ENCODE measurements around the gene PNKP.

The PNKP gene

GRCh38 chr19:49839713-49840112 is 27.7 kb downstream of the PNKP start:
- no peak for DNase-seq
- Mint-ChIP-seq H3K36me3 (ENCODE audit: low read depth) (peaks cover 21% of the 10 kb centered on the region), H3K9me3 (no peaks in the 10 kb centered on the region), H3K4me1 (no peaks in the 10 kb centered on the region), H3K27me3 (no peaks in the 10 kb centered on the region), H3K4me3 (no peak overlapping the region), H3K27ac (no peak overlapping the region)
- ATAC-seq = no peak

- Mint-ChIP-seq H3K4me1 (no peaks in the 10 kb centered on the region), H3K9me3 (no peaks in the 10 kb centered on the region), H3K27ac (no peak overlapping the region), H3K27me3 (no peaks in the 10 kb centered on the region), H3K4me3 (no peak overlapping the region), H3K36me3 (ENCODE audit: low read depth) (peaks cover 23% of the 10 kb centered on the region)
- no peak for ATAC-seq
- DNase-seq = no peak
Observed at GRCh38 chr19:49838885-49839588, 28.3 kb downstream of the PNKP start.

- Mint-ChIP-seq H3K9me3 (no peaks in the 10 kb centered on the region), H3K4me3 (no peak overlapping the region), H3K36me3 (ENCODE audit: low read depth) (peaks cover 23% of the 10 kb centered on the region), H3K27me3 (no peaks in the 10 kb centered on the region), H3K27ac (no peak overlapping the region), H3K4me1 (no peaks in the 10 kb centered on the region)
- DNase-seq (no peak), ATAC-seq (no peak)
Observed at GRCh38 chr19:49837425-49837824, 30.0 kb downstream of the PNKP start.

GRCh38 chr19:49837009-49837310 is 30.4 kb downstream of the PNKP start:
- Mint-ChIP-seq H3K4me1 (no peaks in the 10 kb centered on the region), H3K36me3 (ENCODE audit: low read depth) (peaks cover 23% of the 10 kb centered on the region), H3K4me3 (no peak overlapping the region), H3K27ac (no peak overlapping the region), H3K9me3 (no peaks in the 10 kb centered on the region), H3K27me3 (no peaks in the 10 kb centered on the region)
- DNase-seq (no peak), ATAC-seq (no peak)

GRCh38 chr19:49836176-49837008 is 31.0 kb downstream of the PNKP start:
- ATAC-seq = no peak
- Mint-ChIP-seq H3K4me3 (no peak overlapping the region), H3K36me3 (ENCODE audit: low read depth) (peaks cover 23% of the 10 kb centered on the region), H3K4me1 (no peaks in the 10 kb centered on the region), H3K27ac (no peak overlapping the region), H3K9me3 (no peaks in the 10 kb centered on the region), H3K27me3 (no peaks in the 10 kb centered on the region)
- DNase-seq = no peak

- Mint-ChIP-seq H3K9me3 (no peaks in the 10 kb centered on the region), H3K4me1 (no peaks in the 10 kb centered on the region), H3K36me3 (ENCODE audit: low read depth) (peaks cover 21% of the 10 kb centered on the region), H3K27me3 (no peaks in the 10 kb centered on the region), H3K4me3 (no peak overlapping the region), H3K27ac (no peak overlapping the region)
- ATAC-seq (no peak), DNase-seq (no peak)
Observed at GRCh38 chr19:49835562-49835961, 31.8 kb downstream of the PNKP start.

- Mint-ChIP-seq H3K27me3 (no peaks in the 10 kb centered on the region), H3K27ac (no peak overlapping the region), H3K9me3 (no peaks in the 10 kb centered on the region), H3K4me3 (no peak overlapping the region), H3K36me3 (ENCODE audit: low read depth) (peaks cover 13% of the 10 kb centered on the region), H3K4me1 (no peaks in the 10 kb centered on the region)
- ATAC-seq (no peak), DNase-seq (no peak)
Observed at GRCh38 chr19:49833599-49833998, 33.8 kb downstream of the PNKP start.

GRCh38 chr19:49832556-49832955 is 34.8 kb downstream of the PNKP start:
- Mint-ChIP-seq H3K4me3 (no peak overlapping the region), H3K9me3 (no peaks in the 10 kb centered on the region), H3K36me3 (ENCODE audit: low read depth) (peaks cover 9% of the 10 kb centered on the region), H3K27me3 (no peaks in the 10 kb centered on the region), H3K4me1 (no peaks in the 10 kb centered on the region), H3K27ac (no peak overlapping the region)
- ATAC-seq (no peak), DNase-seq (no peak)

- Mint-ChIP-seq H3K4me1 (no peaks in the 10 kb centered on the region), H3K27me3 (no peaks in the 10 kb centered on the region), H3K27ac (no peak overlapping the region), H3K36me3 (ENCODE audit: low read depth) (peaks cover 4% of the 10 kb centered on the region), H3K9me3 (no peaks in the 10 kb centered on the region), H3K4me3 (no peak overlapping the region)
- DNase-seq = no peak
- ATAC-seq = no peak
Observed at GRCh38 chr19:49831592-49831991, 35.8 kb downstream of the PNKP start.

- Mint-ChIP-seq H3K27me3 (no peaks in the 10 kb centered on the region), H3K9me3 (no peaks in the 10 kb centered on the region), H3K36me3 (ENCODE audit: low read depth) (peaks cover 4% of the 10 kb centered on the region), H3K4me1 (no peaks in the 10 kb centered on the region), H3K27ac (no peak overlapping the region), H3K4me3 (no peak overlapping the region)
- ATAC-seq (no peak), DNase-seq (no peak)
Observed at GRCh38 chr19:49830766-49831165, 36.6 kb downstream of the PNKP start.

- Mint-ChIP-seq H3K9me3 (no peaks in the 10 kb centered on the region), H3K4me1 (no peaks in the 10 kb centered on the region), H3K36me3 (ENCODE audit: low read depth) (peaks cover 2% of the 10 kb centered on the region), H3K4me3 (no peak overlapping the region), H3K27me3 (no peaks in the 10 kb centered on the region), H3K27ac (no peak overlapping the region)
- no peak for DNase-seq
- ATAC-seq = no peak
Observed at GRCh38 chr19:49829721-49830120, 37.7 kb downstream of the PNKP start.

- H3K4me3 Mint-ChIP-seq = no peak overlapping the region
- ATAC-seq (no peak), DNase-seq (no peak)
- H3K27ac Mint-ChIP-seq = no peak overlapping the region
- H3K9me3 Mint-ChIP-seq = no peaks in the 10 kb centered on the region
- H3K36me3 Mint-ChIP-seq (ENCODE audit: low read depth) = no peaks in the 10 kb centered on the region
- H3K27me3 Mint-ChIP-seq = no peaks in the 10 kb centered on the region
- no peaks in the 10 kb centered on the region for H3K4me1 Mint-ChIP-seq
Observed at GRCh38 chr19:49829200-49829599, 38.2 kb downstream of the PNKP start.

GRCh38 chr19:49827034-49827433 is 40.3 kb downstream of the PNKP start:
- Mint-ChIP-seq H3K36me3 (ENCODE audit: low read depth) (peaks cover 4% of the 10 kb centered on the region), H3K27ac (no peak overlapping the region), H3K4me1 (no peaks in the 10 kb centered on the region), H3K9me3 (no peaks in the 10 kb centered on the region), H3K4me3 (no peak overlapping the region), H3K27me3 (no peaks in the 10 kb centered on the region)
- no peak for ATAC-seq
- no peak for DNase-seq

GRCh38 chr19:49824662-49825061 is 42.7 kb downstream of the PNKP start:
- peaks cover 7% of the 10 kb centered on the region for H3K36me3 Mint-ChIP-seq (ENCODE audit: low read depth)

GRCh38 chr19:49823472-49823871 is 43.9 kb downstream of the PNKP start:
- Mint-ChIP-seq H3K27ac (no peak overlapping the region), H3K9me3 (no peaks in the 10 kb centered on the region), H3K4me1 (peaks cover 8% of the 10 kb centered on the region)

More at GRCh38 chr19:49824662-49825061, 42.7 kb downstream of the PNKP start:
- Mint-ChIP-seq H3K4me3 (no peak overlapping the region), H3K9me3 (no peaks in the 10 kb centered on the region), H3K4me1 (peaks cover under 1% of the 10 kb centered on the region), H3K27ac (no peak overlapping the region), H3K27me3 (no peaks in the 10 kb centered on the region)
- ATAC-seq (no peak), DNase-seq (no peak)

More at GRCh38 chr19:49823472-49823871, 43.9 kb downstream of the PNKP start:
- ATAC-seq = no peak
- H3K4me3 Mint-ChIP-seq = no peak overlapping the region
- H3K27me3 Mint-ChIP-seq = no peaks in the 10 kb centered on the region
- H3K36me3 Mint-ChIP-seq (ENCODE audit: low read depth) = peaks cover 7% of the 10 kb centered on the region
- DNase-seq = no peak
